ENCODE results near the gene SLC15A1.

DNA sequence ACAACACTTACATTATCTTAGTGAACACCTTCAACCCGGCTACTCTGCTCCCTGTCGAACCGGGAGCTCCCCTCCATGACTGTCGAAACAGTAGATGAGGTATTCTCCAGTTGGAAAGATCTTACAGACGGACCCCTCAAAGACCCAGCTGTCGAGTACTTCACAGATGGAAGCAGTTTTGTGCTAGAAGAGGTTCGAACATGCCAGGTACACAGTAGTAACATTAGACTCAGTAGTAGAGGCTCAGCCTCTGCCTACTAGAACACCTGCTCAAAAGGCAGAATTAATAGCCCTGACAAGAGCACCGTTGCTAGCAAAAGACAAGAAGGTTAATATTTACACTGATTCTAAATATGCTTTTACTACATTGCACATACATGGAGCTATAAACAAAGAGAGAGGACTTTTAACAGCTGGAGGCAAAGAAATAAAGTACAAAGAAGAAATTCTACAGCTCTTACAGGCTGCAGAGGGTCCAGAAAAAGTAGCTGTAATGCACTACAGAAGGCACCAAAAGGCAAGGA is 13.6 kb upstream of the SLC15A1 start:
- TF ChIP-seq, protein P1, sequence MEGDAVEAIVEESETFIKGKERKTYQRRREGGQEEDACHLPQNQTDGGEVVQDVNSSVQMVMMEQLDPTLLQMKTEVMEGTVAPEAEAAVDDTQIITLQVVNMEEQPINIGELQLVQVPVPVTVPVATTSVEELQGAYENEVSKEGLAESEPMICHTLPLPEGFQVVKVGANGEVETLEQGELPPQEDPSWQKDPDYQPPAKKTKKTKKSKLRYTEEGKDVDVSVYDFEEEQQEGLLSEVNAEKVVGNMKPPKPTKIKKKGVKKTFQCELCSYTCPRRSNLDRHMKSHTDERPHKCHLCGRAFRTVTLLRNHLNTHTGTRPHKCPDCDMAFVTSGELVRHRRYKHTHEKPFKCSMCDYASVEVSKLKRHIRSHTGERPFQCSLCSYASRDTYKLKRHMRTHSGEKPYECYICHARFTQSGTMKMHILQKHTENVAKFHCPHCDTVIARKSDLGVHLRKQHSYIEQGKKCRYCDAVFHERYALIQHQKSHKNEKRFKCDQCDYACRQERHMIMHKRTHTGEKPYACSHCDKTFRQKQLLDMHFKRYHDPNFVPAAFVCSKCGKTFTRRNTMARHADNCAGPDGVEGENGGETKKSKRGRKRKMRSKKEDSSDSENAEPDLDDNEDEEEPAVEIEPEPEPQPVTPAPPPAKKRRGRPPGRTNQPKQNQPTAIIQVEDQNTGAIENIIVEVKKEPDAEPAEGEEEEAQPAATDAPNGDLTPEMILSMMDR (optimal IDR thresholded peaks at IDR 0.05 in 1 of 3, IDR thresholded peaks at IDR 0.05 in 1 of 3, conservative IDR thresholded peaks at IDR 0.05 in 1 of 3; ENCODE audit: extremely low read depth in 1 of 3, insufficient read depth in 2 of 3, low read length in 3 of 3) = no peak
- no peak for TF ChIP-seq EZH2 (IDR thresholded peaks at IDR 0.05; ENCODE audit: low read length)

Data from keratinocyte (primary cell).